Subcutaneous preadipocyte (primary cell): Measurements from ENCODE around the gene CAPZA3. TPM values are rescaled to one million over a fixed set of nuclear protein-coding genes. Genes with fewer than 3 reads are reported as not detected.

Experiments
- total RNA-seq: library from RNA; depleted of rRNA; stranded (reverse); fragments of >200 nt; gene quantifications from 2 replicates; pipeline ENCODE4 v1.2.3, GENCODE V29; 2012

CAPZA3 gene, protein sequence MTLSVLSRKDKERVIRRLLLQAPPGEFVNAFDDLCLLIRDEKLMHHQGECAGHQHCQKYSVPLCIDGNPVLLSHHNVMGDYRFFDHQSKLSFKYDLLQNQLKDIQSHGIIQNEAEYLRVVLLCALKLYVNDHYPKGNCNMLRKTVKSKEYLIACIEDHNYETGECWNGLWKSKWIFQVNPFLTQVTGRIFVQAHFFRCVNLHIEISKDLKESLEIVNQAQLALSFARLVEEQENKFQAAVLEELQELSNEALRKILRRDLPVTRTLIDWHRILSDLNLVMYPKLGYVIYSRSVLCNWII
- total RNA-seq, result not detected in 2 replicates

DNA sequence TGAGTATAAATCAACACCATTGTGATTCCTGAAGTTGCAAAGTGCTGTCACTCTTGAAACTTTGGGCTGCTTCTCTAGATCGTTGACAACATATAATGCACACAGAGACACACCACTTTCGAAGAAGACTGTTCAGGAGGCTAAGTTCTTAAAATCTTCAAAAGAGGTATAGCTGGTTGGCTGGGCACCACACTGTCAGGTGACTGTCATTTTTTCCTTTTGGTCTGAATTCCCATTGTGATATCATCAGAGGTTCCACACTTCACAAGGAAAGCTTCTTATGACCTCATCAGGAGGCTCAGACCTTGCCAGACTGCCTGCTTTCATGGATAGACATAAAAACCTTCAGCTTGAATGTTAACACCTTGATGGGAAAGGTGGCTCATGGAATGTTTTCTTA lies at the start of gene CAPZA3, which contains the start of gene PLCZ1:
CAPZA3 (plus strand) TSS at position 301 of the 400 bp plus-strand sequence. CDS start 150 bp downstream, outside the sequence.
PLCZ1 (minus strand) TSS at position 194 of the 400 bp plus-strand sequence. CDS start 641 bp downstream, outside the sequence.

Other genes starting within 250 kb of the CAPZA3 start
- 0.39 TPM in 1 of 2 replicates, not detected in the other for gene PLCZ1, start 107 bp upstream of the CAPZA3 start, total RNA-seq